Kidney epithelial cell (primary cell): Measurements from ENCODE around the gene SUPT5H. TPM values are rescaled to one million over a fixed set of nuclear protein-coding genes. Genes with fewer than 3 reads are reported as not detected.
"Not testable (repeated sequence)": the region's sequence is repeated elsewhere in the genome, so short reads cannot be mapped to it uniquely, and the experiment has no call there.

Source experiments
- DNase-seq: peaks from one replicate; pipeline ENCODE4 v3.0.0-alpha.2; 2010; ENCODE audit warnings: low read depth
- H3K27me3 ChIP-seq: 2 replicates; pipeline ENCODE4 v1.6.0; 2011; ENCODE audit warnings: low read length; ENCODE audit not compliant: control insufficient read depth, insufficient read depth
- H3K36me3 ChIP-seq: 2 replicates; pipeline ENCODE4 v1.5.1; 2011; ENCODE audit warnings: low read length; ENCODE audit not compliant: control insufficient read depth, insufficient read depth
- H3K4me3 ChIP-seq: 2 replicates; pipeline ENCODE4 v1.5.1; 2011; ENCODE audit warnings: low read depth, mild to moderate bottlenecking, control low read depth, low read length
- CTCF ChIP-seq: IDR thresholded peaks from 2 replicates; pipeline ENCODE4 v1.5.1; 2011; ENCODE audit warnings: mild to moderate bottlenecking, moderate library complexity, low read length, control low read depth, inconsistent platforms; ENCODE audit not compliant: insufficient read depth, poor library complexity, severe bottlenecking
- total RNA-seq: library from RNA; depleted of rRNA; stranded (reverse); fragments of >200 nt; gene quantifications from 2 replicates; pipeline ENCODE4 v1.2.3, GENCODE V29; 2015

SUPT5H gene
- total RNA-seq, 1 donor from 2014 or later, result 121 TPM

- no peak for DNase-seq
- TF ChIP-seq CTCF, result no peak
- no peak overlapping the region for H3K4me3 ChIP-seq
- no peaks in the 10 kb centered on the region for H3K27me3 ChIP-seq
- peaks cover 4% of the 10 kb centered on the region for H3K36me3 ChIP-seq
These were observed 28.1 kb downstream of the SUPT5H start for GRCh38 chr19:39473443-39473960.

- DNase-seq, result no peak
- Histone ChIP-seq H3K4me3 (no peak overlapping the region), H3K36me3 (peaks cover 4% of the 10 kb centered on the region), H3K27me3 (no peaks in the 10 kb centered on the region)
- TF ChIP-seq CTCF, result peak; percentile 98
These were observed 28.8 kb downstream of the SUPT5H start for GRCh38 chr19:39474139-39474620.

- Histone ChIP-seq H3K4me3 (no peak overlapping the region), H3K27me3 (no peaks in the 10 kb centered on the region), H3K36me3 (peaks cover 4% of the 10 kb centered on the region)
- no peak for DNase-seq
- TF ChIP-seq CTCF, result no peak
These were observed 30.4 kb downstream of the SUPT5H start for GRCh38 chr19:39475748-39476147.

GRCh38 chr19:39479319-39479801 is 34.0 kb downstream of the SUPT5H start:
- DNase-seq, H3K4me3 ChIP-seq, H3K27me3 ChIP-seq, H3K36me3 ChIP-seq: not testable (repeated sequence)

GRCh38 chr19:39479916-39480315 is 34.5 kb downstream of the SUPT5H start:
- TF ChIP-seq CTCF, result no peak
- no peak overlapping the region for H3K4me3 ChIP-seq
- no peaks in the 10 kb centered on the region for H3K27me3 ChIP-seq
- peaks cover 1% of the 10 kb centered on the region for H3K36me3 ChIP-seq
- no peak for DNase-seq

- TF ChIP-seq CTCF, result no peak
- H3K36me3 ChIP-seq, result peaks cover 1% of the 10 kb centered on the region
- peak; percentile 74 for DNase-seq
These were observed 35.2 kb downstream of the SUPT5H start, which contains the start of gene TIMM50 for GRCh38 chr19:39480337-39481228. Gene TIMM50, plus strand, starts transcription at chr19:39480838. Its CDS starts 16 bp downstream, at chr19:39480854.

More at GRCh38 chr19:39480337-39481228, 35.2 kb downstream of the SUPT5H start, which contains the start of gene TIMM50:
- Histone ChIP-seq H3K27me3 (no peaks in the 10 kb centered on the region), H3K4me3 (peak within 1 kb of the TSS; percentile 100)
